Measurements from ENCODE around the gene SASH1.
"Not testable (repeated sequence)": the region's sequence is repeated elsewhere in the genome, so short reads cannot be mapped to it uniquely, and the experiment has no call there.

SASH1 gene

GRCh38 chr6:148328876-148329555 is 13.6 kb upstream of the SASH1 start:
- DNase-seq (ENCODE audit: insufficient read length, low spot score) (no peak), FAIRE-seq (no peak)

DNA sequence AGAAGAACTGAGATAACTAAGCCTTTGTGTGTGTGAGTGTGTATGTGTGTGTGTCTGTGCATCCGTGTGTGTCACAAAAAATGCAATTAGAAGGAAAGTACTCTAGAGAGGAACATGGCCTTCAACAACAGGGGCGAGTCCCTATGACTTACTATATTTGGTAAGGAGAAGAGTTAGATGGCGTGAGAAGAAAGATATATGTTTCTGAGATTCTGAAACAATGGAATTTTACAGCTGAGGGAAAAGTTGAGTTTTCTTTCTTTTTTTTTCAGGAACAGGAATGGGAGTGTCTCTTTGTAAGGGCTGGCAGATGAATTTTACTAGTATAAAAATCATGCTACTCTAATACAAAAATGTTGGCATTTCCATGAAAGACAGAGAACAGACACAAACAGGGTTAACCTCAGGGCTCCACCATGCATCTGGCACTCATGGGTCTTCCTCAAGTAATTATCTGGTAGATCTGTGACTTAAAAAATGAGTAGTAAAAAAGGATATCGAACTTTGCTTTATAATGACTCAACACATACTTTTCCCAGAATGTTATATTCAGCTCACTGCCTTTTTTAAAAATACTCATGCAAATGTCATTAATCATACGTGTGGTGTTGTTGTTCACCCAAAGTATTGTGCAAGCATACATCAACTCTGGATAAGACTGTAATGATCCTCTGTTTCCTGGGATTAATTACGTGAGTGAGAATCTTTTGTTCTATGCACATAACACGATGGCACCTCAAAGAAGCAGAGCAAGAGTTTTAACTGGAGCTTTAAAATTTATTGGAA is 12.8 kb upstream of the SASH1 start:
- DNase-seq (ENCODE audit: insufficient read length, low spot score) (no peak), FAIRE-seq (no peak)

GRCh38 chr6:148332088-148332487 is 10.6 kb upstream of the SASH1 start:
- DNase-seq (ENCODE audit: insufficient read length, low spot score) (no peak), FAIRE-seq (no peak)

- no peak for FAIRE-seq
- no peak for DNase-seq (ENCODE audit: insufficient read length, low spot score)
Observed at GRCh38 chr6:148336901-148337300, 5.7 kb upstream of the SASH1 start.

GRCh38 chr6:148339766-148340165 is 2.9 kb upstream of the SASH1 start:
- no peak for FAIRE-seq
- DNase-seq (ENCODE audit: insufficient read length, low spot score): no peak

DNA sequence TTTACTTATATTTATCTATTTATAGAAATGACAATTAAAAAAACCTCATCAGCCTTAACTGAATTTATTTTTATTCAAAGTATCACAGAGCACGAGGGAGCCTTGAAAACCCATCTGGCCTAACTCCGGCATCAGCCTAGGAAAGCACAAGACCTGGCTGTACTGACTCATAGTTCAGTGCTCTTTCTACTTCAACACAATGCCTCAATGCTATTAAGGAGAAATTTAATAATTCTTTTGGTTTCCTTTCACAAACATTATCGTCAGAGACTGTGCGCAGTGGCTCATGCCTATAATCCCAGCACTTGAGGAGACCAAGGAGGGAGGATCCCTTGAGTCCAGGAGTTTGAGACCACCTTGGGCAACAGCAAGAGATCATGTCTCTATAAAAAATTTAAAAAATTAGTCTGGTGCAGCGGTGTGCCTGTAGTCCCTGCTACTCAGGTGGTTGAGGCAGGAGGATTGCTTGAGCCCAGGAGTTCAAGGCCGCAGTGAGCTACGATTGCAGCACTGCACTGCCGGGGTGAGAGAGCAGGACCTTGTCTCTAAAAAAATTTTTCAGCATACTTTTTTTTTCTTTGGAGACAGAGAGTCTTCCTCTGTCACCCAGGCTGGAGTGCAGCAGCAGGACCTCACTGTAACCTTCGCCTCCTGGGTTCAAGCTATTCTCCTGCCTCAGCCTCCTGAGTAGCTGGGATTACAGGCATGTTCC is 1.9 kb upstream of the SASH1 start:
- DNase-seq (ENCODE audit: insufficient read length, low spot score) (no peak), FAIRE-seq (no peak)

GRCh38 chr6:148342100-148342349 is 613 bp upstream of the SASH1 start:
- FAIRE-seq: no peak
- no peak for DNase-seq (ENCODE audit: insufficient read length, low spot score)

DNA sequence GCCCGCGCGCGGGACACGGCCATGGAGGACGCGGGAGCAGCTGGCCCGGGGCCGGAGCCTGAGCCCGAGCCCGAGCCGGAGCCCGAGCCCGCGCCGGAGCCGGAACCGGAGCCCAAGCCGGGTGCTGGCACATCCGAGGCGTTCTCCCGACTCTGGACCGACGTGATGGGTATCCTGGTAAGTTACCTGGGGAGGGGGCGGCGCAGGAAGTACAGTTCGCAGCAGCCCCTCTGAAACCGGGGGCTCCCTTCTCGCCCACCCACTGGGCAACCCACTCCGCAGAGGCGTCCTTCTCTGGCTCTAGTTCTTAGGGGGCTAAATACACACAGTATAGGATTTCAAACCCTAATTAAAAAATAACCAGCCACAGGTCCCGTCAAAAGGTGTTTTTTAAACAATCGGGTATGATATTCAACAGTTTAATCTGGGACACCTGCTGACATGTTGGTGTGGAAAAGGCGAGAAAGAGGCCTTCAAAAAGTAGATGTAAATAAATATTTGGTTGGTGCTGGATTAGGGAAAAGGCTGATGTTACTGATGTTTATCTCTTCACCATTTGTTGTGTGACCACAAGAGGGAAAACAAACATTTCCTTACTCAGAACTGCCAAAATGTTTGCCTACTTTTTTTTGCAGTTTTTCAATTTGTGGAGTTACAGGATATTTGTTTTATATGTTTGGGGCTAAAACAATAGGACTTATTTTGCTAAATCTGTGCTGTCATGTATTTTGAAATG is 577 bp downstream of the SASH1 start:
- FAIRE-seq (no peak), DNase-seq (ENCODE audit: insufficient read length, low spot score) (no peak)

GRCh38 chr6:148345176-148345575 is 2.5 kb downstream of the SASH1 start:
- no peak for FAIRE-seq
- DNase-seq (ENCODE audit: insufficient read length, low spot score): no peak

DNA sequence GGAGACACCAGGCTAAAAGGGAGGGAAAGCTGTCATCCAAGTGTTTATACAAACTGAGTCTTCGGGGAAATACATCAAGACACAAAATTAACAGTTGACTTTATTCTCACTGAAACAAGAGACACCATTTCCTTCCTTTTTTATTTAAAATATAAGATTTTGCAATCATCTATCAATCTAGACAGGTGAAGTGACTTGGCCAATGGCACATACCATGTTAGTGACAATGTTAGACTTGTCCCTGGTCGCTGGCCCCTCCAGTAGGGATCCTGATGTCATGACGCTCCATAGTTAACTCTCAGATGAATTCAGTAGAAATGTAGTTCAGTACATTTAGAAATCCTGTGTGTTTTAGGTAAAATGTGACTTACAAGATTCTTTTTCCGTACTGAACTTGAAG is 2.9 kb downstream of the SASH1 start:
- DNase-seq (ENCODE audit: insufficient read length, low spot score) (no peak), FAIRE-seq (no peak)

DNA sequence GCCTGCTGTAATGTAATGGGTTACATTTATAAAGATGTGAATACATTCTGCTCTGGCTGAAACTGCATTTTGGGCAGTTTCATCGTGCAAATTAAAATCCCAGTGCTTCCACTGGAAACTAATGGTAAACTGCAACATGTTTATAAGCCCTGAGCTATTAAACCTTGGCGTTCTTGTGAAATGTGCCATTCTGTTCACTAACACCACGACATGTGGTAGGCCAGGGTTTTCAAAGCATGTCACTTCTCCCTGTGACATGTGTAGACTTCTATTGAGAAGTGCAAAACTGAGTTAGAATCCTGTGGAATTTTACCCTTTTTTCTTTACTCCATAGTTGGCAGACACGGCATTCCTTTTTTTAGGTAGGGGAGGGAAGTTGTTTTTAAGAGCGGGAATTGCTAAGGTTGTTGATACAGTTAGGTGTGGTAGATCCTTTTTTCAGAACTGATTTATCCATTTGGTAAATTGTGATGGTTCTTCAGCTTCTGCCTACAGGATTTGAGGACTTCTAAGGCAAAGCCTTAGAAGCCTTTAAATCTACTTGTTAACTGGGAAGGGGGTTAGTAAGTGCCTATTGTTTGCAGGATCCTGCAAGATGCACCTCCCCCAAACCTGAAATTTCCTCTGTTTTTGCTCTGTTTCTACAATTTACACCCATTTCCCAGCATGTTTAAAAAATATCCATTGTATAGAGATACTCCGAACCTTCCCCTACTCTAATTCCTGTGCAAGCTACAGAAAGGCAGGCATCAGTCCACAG is 4.2 kb downstream of the SASH1 start:
- FAIRE-seq: no peak
- DNase-seq (ENCODE audit: insufficient read length, low spot score): no peak

DNA sequence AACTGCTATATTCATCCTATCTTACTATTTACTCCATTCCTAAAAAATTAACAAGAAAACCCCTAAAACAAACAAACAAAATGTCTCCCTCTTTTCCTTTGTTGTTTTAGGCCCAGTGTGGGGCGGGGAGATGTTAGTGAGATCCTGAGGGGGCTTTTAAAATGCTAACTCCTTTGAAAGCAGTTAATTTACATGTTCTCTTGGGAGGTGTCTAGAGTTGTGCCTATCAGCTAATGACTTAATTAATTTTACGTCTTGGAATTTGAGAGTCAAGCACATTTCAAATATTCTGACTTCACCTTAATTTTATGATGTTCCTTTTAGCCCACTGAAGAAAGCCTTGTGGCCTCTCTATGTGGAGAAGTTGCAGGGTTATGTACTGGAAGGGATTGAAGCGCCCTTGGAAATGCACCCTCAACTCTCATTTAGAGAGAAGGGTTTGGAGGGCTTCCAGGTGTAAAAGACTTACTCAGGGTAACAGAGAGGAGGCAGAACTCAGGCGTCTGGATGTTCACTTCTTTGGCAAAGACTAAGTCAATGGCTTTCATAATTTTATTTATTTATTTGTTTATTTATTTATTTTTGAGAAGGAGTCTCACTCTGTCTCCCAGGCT is 4.9 kb downstream of the SASH1 start:
- DNase-seq (ENCODE audit: insufficient read length, low spot score): no peak
- no peak for FAIRE-seq

DNA sequence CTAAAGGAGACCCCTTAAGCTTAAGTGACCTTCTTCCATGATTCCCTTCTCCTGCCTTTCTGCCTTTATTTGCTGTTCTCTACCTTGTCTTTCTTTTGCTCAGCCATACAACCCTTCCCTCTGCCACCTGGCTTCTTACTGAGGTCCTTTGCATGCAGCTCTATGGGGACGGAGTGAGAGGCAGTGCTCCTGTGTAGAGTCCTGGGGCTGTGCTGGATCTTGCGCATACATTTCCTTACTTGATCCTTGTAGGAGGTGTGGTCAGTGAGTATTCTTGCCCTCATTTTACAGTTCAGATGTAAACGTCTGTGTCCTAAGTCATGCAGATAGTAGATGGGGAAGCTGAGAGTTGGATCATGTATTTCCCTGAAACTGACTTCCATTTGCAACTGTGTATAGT is 5.7 kb downstream of the SASH1 start:
- no peak for DNase-seq (ENCODE audit: insufficient read length, low spot score)
- no peak for FAIRE-seq

GRCh38 chr6:148348778-148349177 is 6.1 kb downstream of the SASH1 start:
- FAIRE-seq (no peak), DNase-seq (ENCODE audit: insufficient read length, low spot score) (no peak)

DNA sequence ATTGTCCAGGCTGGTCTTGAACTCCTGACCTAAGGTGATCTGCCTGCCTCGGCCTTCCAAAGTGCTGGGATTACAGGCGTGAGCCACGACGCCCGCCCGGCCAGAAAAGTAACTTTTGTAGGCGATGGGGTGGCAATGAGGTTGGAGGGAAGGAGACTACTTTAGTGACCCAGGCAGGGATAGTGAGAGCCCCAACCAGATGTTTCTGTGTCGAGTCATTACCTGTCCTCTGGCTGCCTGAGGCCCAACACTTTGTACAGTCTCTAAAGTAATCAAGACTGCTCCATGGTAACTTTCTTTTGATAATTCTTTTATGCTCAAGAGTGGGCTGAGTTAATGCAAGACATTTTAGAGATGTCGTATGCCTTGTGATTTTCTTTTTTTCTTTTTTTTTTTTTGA is 6.8 kb downstream of the SASH1 start:
- DNase-seq (ENCODE audit: insufficient read length, low spot score) (no peak), FAIRE-seq (no peak)

DNA sequence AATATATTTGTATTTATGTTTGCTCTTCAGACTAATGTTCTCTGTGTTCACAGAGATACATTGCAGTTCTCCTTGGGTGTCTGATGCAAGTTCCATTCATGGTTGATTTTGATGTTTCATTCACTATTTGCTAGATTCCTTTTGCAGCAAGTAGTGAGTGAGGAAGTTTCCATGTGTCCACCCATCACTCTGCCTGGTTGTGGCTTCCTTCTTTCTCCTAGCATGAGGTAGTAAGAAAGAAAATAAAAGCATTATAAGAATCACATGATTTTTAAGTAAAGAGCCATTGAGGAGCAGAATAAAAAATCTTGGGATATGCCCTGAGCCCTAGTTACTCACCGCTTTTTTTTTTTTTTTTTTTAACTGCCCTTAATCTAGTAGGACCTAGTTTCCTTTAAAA is 8.7 kb downstream of the SASH1 start:
- DNase-seq (ENCODE audit: insufficient read length, low spot score): no peak
- FAIRE-seq: no peak

- not testable (repeated sequence) for FAIRE-seq; DNase-seq (ENCODE audit: insufficient read length, low spot score)
Observed at GRCh38 chr6:148352421-148352820, 9.8 kb downstream of the SASH1 start.

DNA sequence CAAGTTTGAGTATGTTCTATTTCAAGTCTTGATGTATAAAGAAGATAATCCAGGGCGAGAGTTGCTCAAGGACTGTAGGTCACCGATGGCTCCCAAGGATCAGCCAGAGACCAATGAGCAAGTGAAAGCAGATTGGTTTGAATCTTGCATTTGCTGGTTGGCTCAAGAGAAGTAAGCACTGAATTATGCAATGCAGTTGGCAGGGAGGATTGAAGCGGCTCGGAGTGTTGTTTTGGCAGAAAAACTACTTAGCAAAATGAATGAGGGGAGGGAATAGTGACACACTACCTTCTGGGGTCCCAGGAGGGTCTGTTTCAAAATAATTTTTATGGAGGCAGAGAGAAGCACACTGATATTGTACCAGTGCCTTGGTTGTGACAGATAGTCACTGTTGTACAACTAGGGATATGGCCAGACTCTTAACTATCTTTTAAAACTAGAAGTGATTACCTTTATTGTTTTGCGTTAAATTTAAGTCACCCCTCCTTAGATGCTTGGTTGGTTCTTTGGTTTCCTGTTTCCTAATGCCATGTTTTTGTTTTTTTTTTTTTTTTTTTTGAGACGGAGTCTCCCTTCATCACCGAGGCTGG is 15.7 kb downstream of the SASH1 start:
- no peak for DNase-seq (ENCODE audit: insufficient read length, low spot score)
- no peak for FAIRE-seq

DNA sequence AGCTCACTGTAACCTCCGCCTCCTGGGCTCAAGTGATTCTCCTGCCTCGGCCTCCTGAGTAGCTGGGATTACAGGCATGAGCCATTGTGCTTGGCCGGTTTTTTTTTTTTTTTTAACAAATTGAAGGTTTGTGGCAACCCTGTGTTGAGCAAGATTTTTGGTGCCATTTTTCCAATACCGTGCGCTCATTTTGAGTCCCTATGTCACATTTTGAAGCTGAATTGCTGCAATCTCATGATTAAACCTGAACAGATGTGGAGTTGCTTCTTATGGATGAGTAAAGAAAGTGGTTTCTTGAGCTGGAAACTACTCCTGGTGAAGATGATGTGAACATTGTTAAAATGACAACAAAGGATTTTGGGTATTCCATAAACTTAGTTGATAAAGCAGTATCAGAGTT is 16.6 kb downstream of the SASH1 start:
- no peak for FAIRE-seq
- no peak for DNase-seq (ENCODE audit: insufficient read length, low spot score)
